Stimulated activated naive CD4-positive, alpha-beta T cell treated with Interleukin-2 at 50 U/mL for 16 hours (primary cell): ENCODE data around the gene CTDNEP1.
A peak's percentile ranks its signal among the peaks of the same experiment; 100 is the strongest.

Source experiments
- DNase-seq: peaks from one replicate; lab custom pipeline; 2025; lab: John Stamatoyannopoulos, UW

CTDNEP1 gene

DNA sequence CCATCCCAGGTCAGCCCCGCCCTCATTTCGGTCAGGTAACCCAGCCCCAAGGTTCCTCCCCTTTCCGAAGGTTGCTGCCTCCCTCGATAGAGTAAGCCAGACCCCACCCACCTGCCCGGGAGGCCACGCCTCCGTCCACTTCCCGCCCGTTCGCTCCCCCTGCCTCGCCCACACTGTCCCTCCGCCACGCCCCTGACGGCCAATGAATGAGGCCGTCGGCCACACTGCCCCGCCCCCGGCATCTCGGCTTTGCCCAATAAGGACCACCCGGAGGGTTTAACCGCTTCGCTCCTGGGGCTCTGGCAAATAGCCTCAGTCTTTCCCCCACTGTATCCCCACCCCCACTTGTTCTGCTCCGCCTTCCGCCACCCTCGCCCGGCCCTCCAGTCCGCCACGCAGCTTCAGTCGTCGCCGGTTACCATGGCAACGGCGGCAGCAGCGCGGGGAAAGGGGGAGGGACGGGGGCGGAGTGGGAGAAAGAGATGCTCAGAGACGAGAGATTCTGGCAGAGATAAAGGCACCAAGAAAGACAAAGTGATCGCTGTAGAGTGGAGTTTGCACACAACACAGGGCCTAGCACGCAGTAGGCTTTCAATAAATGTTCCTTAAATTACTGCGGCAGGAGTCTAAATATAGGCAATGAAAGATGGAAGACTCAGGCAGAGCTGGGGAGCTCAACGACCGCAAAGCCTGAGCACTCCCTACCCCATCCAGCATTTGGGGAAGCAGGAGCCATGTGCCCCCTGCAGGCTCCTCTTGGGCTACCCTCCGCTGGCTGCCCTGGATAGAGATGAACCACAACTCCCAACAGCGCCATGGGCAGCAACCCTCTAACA lies 37.0 kb downstream of the CTDNEP1 start:
- peak; percentile 99 for DNase-seq

DNA sequence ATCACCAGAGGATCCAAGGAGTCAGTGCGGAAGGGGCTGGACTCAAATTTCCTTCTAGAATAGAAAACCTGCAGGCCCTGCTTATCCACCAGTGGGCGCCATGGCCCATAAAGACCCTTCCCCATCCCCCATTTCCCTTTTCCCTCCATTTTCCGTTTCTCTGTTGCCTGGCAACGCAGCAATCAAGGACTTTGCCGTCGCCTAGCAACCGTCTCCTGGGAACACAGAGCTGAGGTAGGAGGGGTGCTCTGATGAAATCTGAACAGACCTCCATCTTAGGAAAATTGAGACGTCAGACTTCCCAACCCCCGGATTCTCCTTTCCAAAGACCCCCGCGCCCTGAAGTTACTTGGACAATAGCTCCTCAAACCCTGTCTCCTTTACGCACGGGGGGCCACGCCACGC lies 37.6 kb downstream of the CTDNEP1 start:
- peak; percentile 70 for DNase-seq

DNA sequence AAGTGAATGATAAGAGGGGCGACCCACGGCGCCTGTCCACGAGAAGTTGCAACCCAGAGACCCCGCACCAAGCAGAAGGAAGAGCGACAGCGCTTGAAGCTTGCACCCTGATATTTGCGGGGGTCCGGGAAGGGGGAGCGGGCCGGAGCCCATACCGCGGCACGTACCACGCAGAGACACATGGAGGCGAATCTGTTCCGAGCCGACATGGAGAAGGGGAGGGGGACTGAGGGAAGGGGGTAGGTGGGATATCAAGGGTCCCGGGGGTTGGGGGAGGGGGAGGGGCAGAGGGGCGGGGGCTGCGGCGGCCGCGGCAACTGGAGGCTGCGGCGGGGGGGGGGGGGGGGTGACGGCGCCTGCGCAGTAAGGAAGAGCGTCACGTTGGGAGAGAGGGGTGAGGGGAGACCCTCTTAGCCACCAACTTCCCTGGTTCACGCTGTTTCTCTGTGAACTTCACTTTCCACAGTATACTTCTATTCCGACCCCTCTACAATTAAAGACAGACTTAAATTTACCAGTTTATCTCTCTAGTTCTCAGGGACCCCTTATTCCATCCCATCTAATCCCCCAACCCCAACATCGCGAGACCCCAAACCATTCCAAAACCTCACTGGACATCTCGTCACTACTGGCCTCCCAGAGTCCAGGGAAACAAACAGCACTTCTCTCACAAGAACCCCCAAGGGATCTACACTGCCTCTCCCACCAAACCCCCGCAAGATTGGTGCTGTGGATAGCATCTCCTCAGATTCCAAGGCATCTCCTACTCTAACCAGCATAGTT lies 39.9 kb downstream of the CTDNEP1 start:
- DNase-seq, result no peak

DNA sequence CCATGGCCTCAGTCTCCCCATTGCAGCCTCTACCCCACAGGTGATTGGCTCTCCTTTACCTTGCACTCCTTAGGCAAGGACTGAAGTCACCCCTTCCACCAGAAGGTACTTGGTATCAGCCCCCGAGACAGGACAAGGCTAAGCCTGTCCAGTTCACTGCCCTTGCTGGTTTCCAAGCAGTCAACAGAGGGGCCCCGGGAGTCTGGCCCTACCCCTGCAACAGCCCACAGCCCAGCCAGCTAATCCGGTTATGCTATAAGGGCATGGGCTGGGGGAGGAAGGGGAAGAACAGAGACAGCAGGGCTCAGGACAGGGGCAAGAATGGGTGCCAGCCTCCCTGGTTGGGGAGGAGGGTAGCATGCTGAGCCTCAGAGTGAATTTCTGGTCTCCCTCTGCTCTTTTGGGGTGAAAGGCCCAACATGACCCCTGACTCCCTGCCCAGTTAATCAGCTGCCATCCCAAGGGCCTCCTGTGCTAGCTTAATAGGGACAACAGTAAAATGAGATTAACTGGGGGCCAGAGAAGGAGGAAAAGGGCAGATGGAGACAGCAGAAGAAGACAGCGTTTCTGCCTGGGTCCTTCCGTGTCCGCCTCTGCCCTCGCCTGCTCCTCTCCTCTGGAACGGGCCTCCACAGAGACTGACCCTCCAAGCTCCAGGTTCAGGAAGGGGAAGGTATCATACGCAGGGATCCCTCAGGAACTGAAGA lies 42.6 kb downstream of the CTDNEP1 start:
- no peak for DNase-seq

DNA sequence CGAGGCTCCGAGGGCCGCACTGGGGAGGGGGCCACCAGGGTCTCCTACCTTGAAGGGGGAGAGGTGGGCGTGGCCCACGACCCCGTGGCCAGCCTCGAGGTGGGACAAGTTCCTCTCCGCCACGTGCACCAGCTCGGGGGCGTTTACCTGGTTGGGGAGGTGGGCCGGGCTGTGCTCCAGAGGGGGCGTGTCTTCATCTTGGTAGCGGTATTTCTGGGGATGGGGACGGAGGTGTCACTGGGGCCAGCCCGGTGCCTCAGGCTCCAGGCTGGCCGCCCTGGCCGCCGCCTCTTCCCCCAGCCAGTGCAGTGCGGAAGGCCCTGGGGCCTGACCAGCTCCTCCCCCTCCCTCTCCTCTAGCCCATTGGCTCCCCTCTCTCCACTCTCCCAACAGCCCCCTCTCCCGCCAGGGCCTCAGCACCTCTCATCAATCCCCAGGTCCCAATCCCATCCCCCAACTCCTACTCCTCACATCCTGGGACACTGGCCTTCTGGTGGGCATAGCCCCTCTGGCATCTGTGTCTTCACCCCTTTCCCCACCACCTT lies 43.4 kb downstream of the CTDNEP1 start:
- no peak for DNase-seq

DNA sequence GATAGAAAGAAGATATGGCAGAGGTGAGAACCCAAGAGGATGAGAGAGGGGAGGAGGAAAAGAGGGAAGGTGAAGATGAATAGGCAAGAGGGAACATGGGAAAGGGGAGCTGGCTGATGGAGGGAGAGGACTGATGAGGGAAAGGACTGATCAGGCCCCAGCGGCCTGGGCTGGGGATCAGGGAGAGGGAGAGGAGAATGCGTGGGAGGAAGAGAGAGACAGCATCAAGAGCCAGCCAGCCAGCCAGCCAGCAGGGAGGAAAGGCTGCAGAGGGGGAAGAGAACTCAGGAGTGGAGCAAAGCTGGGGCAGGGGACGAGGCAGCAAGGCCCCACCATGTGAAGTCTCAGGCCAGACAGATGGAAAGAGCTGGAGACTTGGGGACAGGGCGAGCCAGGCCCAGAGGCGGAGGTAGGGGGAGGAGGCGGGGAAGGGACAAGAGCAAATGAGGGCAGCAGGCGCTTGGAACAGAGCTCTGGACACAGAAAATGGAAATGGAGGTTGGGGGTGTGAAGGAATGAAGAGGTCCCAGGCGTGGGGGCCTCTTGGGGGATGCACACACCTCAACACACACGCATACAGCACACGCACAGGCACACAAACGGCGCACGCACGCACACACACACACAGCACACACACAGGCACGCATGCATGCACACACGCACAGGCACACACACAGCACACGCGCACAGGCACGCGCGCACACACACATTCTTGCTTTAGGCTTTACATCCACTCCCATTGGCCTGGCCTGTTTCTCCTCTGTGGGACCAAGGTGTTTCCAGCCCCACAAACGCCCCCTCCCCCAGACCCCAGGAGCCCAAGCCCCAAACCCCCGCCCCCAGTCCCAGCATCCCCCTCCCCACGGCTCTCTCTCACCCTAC lies 44.2 kb downstream of the CTDNEP1 start:
- no peak for DNase-seq

DNA sequence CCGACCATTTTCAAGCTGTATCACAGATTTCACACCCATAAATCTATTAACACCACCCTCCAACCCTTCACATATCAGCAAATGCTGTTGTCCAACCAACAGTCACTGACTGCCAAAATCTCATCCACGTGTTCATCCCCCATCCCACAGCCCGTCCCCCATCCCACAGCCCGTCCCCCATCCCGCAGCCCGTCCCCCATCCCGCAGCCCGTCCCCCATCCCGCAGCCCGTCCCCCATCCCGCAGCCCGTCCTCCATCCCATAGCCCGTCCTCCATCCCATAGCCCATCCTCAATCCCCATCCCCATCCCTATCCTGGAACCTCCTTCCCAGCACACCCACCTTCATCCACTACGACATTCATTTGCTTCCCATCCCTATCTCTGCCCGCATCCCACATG lies 46.0 kb downstream of the CTDNEP1 start:
- DNase-seq, result no peak

DNA sequence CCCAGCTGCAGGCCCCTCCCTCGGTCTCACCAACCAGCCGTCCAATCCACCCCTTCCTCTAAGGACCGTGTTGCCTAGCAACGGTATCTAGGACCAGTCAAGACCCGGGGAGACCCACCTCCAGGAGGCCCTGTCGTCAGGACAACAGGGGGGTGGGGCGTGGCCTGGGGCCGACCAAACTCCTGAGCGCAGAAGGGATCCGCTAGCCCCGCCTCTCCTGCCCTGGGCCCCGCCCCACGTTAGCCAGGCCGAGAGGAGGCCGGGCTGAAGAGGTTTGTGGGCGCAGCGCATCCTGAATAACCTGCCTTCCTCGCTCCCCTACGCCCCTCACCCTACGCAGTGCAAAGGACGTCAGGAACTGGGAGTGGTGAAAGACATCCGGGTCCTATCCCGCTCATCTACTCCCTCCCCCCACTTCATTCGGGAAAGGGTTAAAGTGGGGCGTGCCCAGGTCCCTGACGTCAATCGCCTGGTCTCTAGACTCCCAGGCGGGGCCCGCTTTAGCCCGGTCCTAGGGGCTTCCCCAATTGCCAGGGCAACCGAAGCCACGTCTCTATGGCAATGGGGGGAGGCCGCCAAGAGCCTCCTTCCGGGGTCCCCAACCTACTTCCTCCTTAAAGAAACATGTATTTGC lies 46.6 kb downstream of the CTDNEP1 start:
- DNase-seq, result peak; percentile 91

DNA sequence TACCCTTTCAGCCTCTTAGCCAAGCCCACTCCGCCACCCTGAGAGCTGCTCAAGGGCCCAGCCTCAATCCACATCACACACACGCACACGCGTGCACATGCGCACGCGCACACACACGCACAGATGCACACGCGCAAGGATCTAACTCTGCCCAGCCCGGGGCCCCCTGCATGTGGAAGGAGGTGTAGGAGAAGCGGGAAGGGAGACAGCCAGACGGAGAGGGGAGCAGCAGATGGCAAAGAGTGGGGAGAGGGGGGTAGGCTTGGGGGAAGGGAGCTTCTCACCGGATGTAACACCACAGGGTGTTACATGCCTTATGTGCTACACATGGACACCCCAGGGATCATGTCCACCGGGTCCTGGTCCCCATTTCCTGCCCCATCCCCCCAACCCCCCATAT lies 47.2 kb downstream of the CTDNEP1 start:
- no peak for DNase-seq

DNA sequence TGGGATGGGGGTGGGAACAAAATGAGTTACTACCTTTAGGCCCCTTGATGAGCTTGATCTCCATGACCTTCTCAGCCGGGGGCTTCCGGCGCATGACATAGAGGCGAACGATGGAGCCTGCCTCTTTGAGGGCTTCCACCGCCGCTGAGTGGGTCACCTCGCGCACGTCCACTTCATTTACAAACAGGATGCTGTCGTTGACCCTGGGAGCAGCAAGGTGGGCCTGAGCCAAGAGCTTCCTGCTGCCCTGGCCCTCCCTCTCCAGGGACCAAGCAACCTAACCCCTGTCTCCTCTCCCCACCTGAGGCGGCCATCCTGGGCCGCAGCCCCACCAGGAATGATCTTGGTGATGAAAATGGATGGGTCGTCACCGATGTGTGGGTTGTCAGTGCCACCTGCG lies 48.1 kb downstream of the CTDNEP1 start:
- DNase-seq, result no peak

DNA sequence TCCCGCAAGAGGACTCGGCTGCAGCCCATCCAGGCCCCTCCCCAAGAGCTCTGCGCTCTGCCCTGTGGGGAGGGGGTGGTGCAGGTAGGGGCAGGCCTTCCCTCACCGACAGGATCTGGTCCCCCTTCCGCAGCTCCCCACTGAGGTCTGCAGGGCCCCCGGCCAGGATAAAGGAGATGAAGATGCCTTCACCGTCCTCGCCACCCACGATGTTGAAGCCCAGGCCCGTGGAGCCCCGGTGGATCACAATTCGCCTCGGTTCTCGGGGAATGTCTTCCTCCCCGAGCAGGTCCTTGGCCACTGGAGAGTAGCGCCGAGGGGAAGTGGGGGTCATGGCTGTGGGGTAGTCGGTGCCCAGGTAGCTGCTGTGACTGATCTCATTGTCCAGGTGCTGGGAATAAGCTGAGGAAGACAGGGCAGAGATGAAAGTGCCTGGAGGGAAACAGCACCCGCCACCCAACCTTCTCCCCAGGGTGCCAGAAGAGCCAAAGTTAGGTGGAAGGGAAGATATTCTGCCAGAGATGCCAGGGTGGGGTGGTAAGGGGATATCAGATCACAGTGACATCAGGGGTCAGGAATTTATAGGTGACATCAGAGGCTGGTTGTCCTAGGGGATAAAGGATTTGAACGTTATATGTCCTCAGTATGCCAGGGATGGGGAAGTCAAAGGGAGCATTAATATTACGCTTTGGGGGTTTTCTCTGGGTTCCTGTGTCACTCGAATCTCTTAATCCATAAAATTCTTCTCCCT lies 54.7 kb downstream of the CTDNEP1 start:
- no peak for DNase-seq

DNA sequence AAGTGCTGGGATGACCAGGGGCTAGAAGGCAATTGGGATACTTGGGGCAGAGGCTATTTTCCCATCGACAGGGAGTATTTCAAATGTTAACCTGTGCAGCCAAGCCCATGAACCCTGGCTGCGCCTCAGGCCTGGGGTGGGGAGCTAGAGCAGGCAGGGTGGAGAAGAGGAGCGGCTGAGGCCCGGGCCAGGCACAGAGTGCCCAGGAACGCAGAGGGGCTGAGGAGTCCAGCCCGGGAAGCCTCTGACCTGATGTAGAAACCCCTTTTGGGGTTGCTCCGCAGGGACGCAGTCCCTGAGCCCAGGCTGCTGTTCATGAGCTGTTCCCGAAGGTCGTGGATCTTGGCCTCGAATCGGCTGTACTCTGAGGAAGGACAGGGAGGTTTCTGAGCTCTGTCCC lies 55.6 kb downstream of the CTDNEP1 start:
- no peak for DNase-seq
